Endometrial microvascular endothelial cells (primary cell): ENCODE measurements around the gene SS18. TPM values are rescaled to one million over a fixed set of nuclear protein-coding genes. Genes with fewer than 3 reads are reported as not detected.

Source experiments
- in situ Hi-C: cut with HindIII; loops from 2 replicates; pipeline ENCODE4 v1.10.0; 2017; ENCODE audit warnings: low sequenced_read_pairs, low pct_unique_long_range_greater_than_20kb; ENCODE audit errors: inconsistent ontology term
- total RNA-seq: library from RNA; depleted of rRNA; stranded (reverse); fragments of >200 nt; gene quantifications from one replicate; pipeline ENCODE4 v1.2.3, GENCODE V29; 2015; ENCODE audit errors: inconsistent ontology term

Gene SS18
- total RNA-seq, 1 donor from 2014 or later = 43.6 TPM

GRCh38 chr18:26008619-26009018 is 81.8 kb downstream of the SS18 start:
- in situ Hi-C loops = no loop called here

GRCh38 chr18:26008096-26008495 is 82.3 kb downstream of the SS18 start:
- in situ Hi-C loops = no loop called here

- in situ Hi-C loops = no loop called here
Measured at GRCh38 chr18:26005950-26006349, 84.5 kb downstream of the SS18 start.

GRCh38 chr18:26004832-26005231 is 85.6 kb downstream of the SS18 start:
- in situ Hi-C loops = no loop called here

GRCh38 chr18:26003817-26004216 is 86.6 kb downstream of the SS18 start:
- in situ Hi-C loops = no loop called here

GRCh38 chr18:26003356-26003755 is 87.1 kb downstream of the SS18 start:
- in situ Hi-C loops = no loop called here

GRCh38 chr18:26002375-26002910 is 88.0 kb downstream of the SS18 start:
- in situ Hi-C loops = no loop called here

GRCh38 chr18:25998461-25998860 is 92.0 kb downstream of the SS18 start:
- in situ Hi-C loops = no loop called here

- in situ Hi-C loops = no loop called here
Measured at GRCh38 chr18:25992566-25992965, 97.8 kb downstream of the SS18 start.

- in situ Hi-C loops = no loop called here
Measured at GRCh38 chr18:25990473-25990872, 99.9 kb downstream of the SS18 start.

GRCh38 chr18:25985707-25986394 is 104.6 kb downstream of the SS18 start:
- in situ Hi-C loops = no loop called here

GRCh38 chr18:25983730-25984129 is 106.7 kb downstream of the SS18 start:
- in situ Hi-C loops = no loop called here

GRCh38 chr18:25982961-25983360 is 107.5 kb downstream of the SS18 start:
- in situ Hi-C loops = no loop called here

GRCh38 chr18:25982153-25982552 is 108.3 kb downstream of the SS18 start:
- in situ Hi-C loops = no loop called here

- in situ Hi-C loops = no loop called here
Measured at GRCh38 chr18:25979369-25980040, 110.9 kb downstream of the SS18 start.

- in situ Hi-C loops = no loop called here
Measured at GRCh38 chr18:25976554-25976953, 113.9 kb downstream of the SS18 start.

- in situ Hi-C loops = no loop called here
Measured at GRCh38 chr18:25974630-25975077, 115.8 kb downstream of the SS18 start.
